CD4-positive, alpha-beta T cell treated with Interleukin-4 for 1 hour (primary cell): ENCODE measurements around the gene GALNT16.

ENCODE experiments used
- DNase-seq, 2 donors: peaks; one replicate each; pipeline ENCODE4 v3.0.0-alpha.2; 2020 to 2022

The GALNT16 gene

DNA sequence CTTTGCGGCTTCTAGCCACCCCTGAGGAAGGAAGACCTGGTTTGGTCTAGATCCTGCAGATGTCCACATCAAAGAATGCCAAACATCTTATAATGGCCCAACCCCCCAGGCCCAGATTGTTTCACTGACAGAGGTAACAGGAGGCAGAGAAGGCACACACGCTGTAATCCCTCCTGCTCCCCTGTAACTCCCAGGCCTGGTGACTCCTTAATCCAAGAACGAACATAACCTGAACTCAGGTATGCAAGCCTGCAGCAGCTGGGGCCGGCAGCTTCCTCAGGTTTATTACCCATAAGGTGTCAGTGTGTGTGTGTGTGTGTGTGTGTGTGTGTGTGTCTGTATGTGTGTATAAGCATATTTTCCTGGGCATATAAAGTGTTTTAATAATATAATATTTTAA lies 85.4 kb downstream of the GALNT16 start:
- no peak for DNase-seq

DNA sequence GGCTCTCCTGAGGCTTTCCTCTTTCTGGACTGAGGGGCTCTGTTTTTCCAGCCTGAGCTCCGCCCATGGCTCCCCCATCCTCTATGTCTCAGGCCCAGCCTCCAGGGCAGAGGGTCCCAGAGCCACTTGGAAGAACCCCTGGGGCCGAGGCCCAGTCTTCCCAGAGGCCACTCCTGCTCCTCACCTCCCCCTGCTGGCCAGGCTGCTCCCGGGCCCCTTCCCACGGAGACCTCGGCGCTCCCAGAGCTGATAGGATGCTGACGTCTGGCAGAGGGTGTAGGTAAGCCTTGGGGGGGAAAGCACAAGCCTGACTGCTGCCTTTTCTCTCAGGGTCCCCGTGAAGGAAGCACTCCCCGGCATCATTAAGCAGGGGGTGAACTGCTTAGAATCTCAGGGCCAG lies 86.8 kb downstream of the GALNT16 start:
- DNase-seq: no peak

DNA sequence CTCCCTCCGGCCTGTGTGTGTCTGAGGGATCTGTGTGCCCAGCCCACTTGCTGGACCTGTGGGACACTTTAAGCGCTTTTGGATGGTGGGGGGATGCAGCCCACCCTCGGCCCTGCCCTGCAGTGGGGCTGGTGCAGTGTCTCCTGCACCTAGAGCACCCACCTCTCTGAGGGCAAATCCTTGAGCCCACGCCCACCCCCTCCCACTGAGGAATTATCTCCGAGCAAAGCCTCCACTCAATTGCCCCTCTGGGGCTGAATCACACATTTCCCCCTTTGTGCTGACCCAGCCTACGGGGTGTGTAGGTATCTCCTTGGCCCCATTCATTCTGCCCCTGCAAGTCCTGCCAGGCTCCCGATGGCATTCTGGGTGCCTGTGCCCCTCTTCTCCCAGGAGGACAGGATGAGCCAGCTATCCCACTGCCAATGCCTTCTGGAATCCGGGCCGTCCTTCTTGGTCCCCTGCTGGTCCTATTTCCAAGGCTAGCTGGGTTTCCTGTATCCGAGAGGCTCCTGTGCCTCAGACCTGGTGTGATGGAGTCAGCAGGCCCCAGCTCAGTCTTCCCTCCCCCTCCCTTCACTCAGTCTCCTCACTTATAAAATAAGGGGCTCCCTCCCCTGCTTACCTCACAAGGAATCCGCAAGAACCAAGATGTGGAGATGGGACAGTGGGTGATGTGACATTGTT lies 89.3 kb downstream of the GALNT16 start:
- DNase-seq: no peak

DNA sequence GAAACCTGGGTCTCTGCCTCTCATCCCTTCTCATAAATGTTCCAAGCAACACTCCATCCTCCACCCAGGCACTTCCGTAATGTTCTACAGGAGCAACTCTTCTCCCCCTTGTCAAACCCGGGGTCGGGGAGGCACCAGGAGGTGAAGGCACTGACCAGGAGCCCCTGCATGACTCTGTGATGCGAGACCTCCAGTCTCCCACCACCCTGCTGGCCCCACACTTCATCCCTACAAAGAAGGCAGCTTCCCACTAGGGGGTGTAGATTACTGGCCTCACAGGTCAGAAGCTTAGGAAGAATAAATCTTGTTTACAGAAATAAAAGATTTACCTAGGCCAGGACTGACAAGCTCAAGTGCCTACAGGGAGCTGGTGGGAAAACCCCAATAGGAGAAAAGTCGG lies 90.9 kb downstream of the GALNT16 start:
- DNase-seq: no peak

DNA sequence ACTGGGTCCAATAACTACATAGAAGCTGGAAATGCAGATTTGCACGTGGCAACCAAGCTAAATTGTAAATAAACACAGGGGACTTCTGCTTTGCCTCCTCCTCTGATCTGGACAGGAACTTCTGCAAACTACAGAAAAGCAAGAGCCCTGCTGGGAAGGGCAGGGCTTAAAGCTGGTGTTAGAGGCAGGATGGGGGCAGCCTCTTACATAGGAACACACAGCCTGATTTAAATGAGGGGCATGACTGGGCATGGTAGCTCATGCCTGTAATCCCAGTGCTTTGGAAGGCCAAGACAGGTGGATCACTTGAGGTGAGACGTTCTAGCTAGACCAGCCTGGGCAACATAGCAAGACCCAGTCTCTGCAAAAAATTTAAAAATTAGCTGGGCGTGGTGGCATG lies 91.4 kb downstream of the GALNT16 start:
- peak in 1 of 2 donors; percentile 23 for DNase-seq

DNA sequence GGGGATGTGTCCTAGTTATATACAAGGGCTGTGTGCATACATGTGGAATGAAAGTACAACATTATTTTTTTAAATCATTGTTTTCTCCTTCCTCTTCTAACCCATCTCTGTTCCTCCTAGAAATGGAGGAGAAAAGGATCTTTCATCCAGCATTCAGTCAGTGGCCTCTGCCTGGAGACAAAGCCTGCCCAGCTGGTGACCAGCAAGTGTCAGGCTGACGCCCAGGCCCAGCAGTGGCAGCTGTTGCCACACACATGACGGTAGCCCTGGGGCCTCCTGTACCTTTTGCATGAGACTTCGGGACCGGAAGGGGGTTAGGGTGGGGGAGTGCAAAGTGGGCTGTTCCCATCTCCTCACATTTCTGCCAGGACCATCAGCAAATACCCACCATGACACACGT lies 92.0 kb downstream of the GALNT16 start:
- DNase-seq: no peak

DNA sequence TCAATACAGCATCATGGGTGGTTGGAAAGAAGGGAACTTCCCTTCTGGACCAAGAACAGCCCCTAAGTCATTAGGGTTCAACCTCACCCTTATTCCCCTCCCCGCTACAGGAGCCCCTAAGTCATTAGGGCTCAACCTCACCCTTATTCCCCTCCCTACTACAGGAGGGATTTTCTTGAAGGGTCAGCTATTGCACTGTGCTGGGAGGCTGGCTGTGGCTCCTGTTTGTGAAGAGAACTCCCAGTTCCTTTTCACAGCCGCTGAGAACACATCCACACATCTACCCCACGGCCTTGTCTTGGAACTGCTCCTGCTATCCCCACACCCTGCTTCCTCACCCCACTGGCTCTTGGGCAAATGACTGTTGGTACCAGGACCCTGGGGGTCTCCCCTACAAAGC lies 93.2 kb downstream of the GALNT16 start:
- DNase-seq: no peak

DNA sequence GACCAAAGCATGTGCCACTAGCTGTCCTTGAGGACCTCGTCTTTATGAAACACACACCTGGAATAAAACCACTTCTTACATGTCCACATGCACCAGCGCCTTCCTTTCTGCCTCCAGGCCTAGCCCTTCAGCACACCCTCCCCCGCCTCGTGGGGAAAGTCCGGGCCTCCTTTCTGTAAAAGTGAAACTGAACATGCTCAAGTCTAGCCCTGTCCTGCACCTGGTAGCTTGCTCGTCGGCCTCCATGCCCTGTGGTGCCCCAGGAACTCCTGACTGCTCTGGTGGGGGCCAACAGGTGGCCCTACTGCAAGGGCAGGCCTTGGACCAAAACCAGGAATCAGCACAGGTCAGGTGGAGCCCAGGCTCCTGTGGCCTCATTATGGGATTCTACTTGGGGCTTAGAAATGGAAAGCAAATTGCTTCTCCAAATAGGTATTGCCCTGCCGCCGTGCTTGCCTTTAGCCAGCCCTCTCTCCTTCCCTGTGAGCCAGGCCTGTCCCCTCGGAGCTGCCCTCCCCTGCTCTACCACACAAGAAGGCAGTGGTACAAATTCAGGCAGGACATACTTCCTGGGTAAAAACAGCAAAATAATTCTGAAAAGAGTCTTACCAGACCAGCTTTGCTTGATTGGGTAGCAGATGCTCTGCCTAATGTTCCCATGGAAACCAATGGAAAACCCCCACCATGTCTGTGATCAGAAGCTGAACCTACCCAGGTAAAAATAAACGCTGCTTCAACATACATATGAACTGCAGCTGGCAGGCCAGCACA lies 94.6 kb downstream of the GALNT16 start:
- DNase-seq: peak; percentile 62 to 76

DNA sequence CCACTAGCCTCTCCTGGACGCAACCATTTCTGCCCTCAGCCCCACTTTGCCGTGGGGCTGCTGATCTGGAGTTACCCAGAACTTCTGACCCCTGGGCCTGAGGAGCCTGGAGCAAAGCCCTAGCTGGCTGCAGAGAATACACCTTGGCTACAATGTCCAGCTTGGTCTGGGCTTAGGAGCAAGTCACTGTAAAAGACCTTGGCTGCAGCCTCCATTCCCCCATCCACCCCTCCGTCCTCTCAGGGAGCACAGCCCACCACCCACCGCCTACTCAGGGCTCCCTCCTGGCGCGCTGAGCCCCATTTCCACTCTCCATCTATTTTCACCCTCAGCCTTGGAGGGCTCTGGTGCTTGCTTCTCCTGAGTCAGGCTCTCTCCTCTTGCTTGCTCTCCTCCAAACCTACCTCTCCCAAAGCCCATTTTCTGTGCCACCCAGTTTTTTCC lies 95.2 kb downstream of the GALNT16 start:
- no peak for DNase-seq

DNA sequence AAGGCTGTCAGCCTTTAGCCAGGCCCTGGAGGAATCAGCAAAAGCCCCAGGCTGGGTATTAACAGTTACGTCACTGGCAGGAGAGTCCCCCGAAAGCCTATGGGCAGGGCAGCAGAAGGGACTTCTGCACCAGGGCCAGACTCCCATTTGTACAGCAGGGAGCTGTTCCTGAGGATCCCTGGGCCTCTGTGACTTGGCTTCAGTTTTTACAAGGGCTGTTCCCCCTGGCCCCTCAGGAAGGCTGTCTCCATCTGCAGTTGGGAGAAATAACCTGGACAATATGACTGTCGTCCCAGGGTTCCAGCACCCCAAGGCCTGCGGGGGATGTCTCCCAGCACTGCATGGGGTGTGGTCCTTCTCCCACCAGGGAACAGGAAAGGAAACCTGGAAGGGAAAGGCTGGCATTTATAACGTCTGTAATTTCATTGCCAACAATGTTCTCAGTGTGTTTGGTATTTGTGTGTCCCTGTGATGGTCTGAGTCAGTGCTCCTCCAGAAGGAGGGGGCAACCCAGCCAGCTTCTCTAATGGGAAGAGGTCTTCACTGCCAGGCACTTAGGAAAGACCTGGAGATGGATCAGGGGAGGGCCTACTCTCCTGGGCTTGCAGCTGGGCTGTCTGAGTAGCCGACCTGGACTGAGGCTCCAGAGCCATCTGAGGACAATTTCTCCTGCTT lies 95.8 kb downstream of the GALNT16 start:
- DNase-seq: no peak

DNA sequence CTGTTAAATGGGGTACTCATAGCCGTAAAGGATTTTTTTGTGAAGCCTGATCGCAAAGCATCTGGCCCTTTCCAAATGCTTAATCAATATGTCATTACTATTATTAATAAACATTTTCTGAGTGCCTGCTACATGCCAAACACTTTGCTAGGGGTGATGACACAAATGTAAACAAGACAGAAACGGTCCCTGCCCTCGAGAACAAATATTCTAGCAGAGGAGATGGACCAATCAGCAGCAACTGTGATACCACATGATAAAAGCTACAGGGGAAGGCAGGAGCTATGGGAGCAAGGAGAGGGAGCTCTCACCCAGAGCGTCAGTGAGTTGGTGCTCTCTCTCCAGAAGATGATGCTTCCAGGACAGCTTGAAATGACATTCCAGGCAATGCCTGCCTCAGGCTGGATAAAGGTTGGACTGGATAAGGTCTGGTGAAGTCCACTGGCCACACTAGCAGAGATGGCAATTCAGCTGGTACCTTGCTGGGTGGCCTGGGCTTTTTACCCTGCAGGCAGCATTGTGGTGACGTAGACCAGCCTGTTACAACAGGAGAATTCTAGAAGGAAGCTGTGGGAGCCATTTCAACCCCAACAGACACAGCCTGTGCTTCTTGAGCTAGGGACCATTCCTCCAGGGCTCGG lies 97.1 kb downstream of the GALNT16 start:
- DNase-seq: no peak

DNA sequence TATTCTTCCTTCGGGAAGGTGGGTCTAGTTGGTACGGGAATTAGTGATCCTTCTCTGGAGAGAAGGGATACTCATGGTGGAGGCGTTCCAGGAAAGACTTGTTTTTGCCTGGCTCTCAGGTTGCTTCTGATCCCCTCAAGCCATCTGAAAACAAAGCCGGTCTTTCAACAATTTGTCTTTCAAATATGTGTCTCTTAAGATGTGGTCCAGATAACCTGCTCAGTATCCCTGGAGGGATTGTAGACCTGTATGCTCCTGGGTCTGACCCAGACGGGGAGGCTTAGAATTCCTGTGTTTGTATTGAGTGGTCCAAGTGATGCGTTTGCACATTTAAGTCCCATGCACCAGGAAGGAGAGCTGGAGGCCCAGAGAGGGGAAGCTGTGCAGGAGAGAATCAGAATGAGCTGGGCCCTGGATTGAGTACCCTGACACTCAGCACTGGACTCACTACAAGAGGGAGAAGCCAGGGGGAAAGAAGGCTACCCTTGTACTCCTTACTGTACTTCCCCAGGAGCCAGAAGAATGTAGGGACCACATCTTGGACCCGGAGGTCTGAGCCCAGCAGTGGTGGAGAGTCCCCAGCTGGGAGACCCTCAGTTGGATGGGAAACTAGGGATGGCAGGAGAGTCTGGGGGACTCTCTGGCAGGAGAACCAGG lies 97.7 kb downstream of the GALNT16 start:
- DNase-seq: no peak

DNA sequence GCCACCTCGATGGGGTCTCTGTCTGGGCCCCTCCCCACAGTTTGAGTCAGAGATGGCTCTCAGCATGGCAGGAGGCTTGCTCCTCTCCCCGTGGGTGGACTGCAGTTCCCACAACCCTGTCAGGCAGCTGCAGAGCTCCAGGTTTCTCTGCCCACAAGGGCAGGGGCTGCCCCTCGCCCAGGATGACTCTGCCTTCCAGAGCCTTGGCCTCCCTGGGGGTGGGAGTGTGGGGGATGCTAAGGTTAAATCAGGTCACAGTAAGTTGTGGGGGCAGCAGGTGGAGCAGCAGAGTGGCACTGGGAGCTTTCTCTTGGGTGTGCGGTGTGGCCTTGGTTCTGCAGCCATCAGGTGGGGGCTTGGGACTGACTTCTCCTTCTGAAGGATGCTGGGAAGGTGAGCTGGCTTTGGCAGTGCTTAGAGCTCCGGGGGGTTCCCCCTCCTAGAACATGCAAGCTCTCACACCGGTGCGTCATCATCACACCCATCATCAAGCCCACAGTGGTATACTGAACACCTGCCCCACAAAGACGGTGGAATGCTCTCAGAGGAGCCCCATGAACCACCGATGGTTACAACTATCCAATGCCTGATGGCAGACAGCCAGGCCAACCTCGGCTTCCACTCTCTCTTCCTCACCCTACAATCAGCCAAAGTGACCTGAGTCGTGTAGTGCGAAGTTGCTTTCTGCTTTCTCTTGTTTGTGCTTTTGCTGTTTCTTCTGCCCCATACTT lies 98.4 kb downstream of the GALNT16 start:
- DNase-seq: no peak

DNA sequence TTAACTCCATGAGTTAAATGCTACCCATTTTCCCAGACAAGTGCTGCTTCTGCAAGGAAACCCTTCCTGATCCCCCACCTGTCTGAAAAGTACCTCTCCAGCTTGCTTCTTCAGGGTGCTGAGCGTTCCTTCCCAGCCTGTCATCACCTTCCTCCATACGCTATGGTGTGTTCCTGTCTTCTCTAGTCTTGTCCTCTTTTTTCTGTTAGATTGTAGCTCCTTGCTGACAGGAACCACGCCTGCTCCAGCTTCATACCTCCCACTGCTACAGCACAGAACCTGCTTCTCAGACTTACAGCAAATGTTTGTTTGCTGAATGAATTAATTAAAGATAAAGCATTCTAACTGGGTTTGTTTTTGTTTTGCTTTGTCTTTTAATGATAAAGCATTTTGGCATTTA lies 99.0 kb downstream of the GALNT16 start:
- DNase-seq: no peak

DNA sequence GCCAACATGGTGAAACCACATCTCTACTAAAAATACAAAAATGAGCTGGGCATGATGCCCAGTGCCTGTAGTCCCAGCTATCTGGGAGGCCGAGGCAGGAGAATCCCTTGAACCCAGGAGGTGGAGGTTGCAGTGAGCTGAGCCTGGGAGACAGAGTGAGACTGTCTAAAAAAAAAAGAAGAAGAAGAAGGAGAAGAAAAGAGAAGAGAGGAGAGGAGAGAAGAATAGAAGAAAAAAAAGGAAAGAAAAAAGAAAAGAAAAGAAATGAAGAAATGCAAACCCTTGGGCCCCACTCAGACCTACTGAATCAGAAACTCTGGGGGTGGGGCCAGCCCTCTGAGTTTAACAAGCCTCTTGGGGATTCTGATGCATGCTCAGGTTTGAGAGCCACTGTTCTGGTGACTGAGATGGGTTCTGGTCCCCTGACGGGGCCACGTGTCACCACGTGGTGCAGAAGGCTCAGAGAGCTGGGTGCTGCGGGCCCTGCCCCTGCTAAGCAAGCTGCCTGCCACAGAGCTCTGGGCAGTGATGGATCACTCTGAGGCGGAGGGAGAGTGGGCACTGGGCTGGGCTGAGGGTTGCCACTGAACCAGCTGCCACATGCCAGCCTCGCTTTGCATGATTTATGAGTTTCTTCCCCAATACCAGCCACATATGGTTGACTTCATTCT lies 100.6 kb downstream of the GALNT16 start:
- DNase-seq: no peak

DNA sequence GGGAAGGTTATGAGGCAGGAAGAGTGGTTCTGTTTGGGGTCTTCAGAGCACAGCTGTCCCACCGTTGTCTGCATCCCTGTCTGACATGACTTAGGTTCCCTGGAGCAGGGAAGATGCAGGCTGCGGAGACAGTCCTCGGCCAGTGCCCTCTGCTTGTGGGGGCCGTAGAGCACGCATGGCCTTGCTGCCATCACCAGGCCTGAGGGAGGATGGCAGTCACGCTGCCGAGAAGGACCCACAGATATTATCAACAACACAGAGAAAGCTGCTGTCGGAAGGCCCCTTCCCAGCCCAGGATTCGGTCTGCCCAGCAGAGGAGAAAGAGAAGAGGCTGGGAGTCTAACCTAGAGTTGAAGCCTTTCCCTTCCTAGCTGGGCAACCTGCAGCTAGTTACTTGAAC lies 103.1 kb downstream of the GALNT16 start:
- DNase-seq: no peak

DNA sequence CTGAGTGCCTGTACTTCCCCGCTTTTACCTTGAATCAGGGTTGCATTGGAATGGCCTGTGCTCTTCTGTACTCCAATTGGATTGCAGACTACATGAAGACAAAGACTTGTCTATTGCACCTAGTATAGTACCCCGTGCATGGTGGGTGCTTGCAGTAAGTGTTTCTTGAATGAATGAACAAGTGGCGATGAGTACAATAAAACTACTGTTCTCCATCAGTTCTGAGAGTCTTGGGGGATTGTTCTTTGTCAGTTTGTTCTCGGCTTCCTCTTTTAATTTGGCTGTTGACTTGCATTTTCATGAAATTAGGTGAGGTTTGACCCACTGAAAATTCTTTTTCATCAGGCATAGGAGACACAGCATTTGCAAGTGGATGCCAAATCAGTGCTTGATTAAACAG lies 104.0 kb downstream of the GALNT16 start:
- no peak for DNase-seq

DNA sequence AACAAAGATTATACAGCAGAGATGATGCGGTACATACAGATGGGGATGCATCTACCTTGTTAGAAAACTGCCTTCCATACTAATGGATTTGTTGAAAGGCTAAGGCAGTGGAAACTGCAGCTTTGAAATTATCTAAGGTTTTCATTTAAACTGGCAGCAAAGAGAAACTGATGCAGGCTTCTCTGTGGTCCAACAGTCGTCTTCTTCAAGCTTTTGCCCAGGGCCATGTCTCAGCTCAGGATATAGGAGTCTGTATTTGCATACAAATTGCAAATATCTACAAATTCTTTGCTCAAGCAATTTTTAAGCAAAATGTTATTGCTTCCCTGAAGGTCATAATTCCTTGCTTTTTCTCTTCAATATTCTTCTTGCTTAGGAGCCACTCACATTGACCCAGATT lies 104.4 kb downstream of the GALNT16 start:
- DNase-seq: no peak

DNA sequence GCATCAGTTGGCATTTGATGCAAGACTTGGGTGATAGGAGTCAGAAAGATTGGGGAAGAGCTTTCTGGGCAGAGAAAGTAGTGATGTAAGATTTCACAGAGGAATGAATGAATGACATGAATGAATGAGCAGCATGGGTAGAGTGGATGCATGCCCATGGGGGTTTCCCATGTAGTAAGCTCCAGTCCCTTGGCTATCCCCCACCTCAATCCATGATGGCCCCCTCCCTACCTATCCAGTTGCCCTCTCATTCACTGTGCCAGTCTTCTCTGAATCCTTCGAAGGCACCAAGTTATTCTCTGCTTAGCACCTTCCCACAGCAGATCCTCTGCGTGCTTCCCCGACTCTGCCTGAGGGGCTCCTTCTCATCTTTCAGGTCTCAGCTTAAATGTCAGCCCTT lies 106.1 kb downstream of the GALNT16 start:
- DNase-seq: no peak

DNA sequence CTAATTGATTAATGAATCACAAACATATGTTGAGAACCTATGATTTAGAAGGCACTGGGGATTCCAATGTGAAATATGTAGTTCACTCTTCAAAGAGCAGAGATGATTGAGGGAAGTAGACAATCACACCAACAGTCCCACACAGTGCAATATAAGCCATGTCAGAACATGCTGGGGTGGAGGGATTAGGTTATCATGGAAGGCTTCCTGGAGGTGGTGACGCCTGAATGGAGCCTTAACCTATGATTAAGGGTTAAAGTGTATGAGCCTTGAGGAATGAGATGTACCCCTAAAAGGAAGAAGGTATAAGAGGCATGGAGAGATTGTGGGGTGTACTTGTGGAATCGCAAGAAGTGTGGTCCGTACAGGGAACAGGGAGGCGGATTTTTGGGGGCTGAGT lies 106.8 kb downstream of the GALNT16 start:
- DNase-seq: no peak

DNA sequence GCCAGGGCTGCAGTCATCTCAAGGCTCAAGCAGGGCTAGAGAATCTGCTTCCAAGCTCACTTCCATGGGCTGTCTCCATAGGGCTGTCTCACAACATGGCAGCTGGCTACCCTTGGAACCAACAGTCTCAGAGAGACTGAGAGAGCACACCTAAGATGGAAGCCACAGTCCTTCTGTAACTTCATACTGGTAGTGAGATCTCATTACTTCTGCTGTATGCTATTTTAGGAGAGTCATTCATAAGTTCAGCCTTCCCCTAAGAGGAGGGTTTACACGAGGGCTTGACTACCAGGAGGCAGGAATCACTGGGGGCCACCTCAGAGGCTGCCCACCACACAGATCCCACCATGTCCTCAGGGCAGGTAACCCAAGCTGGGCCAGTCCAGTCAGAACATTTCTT lies 108.4 kb downstream of the GALNT16 start:
- DNase-seq: no peak

DNA sequence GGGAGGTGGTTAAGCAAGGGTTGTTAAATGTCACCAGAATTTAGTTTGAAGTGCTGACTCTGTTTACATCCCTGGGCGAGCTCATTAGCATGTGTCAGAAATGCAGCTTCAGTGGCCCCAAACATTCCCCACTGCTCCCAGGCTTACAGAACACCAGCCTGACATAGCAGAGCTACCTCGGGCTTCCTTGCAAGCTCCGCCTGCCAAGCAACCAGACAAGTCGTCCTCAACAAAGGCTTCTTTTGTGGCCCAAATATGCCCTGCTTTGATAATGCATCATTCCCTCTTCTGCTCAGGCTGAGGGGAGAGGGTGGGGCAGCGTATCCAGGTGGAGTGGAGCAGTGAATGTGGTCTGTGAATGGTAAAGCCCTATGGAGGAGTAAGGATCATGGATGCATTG lies 110.1 kb downstream of the GALNT16 start:
- no peak for DNase-seq
